Measurements from ENCODE around the gene CTNNA3. TPM values are rescaled to one million over a fixed set of nuclear protein-coding genes. Genes with fewer than 3 reads are reported as not detected.

CTNNA3 gene
- total and polyA plus RNA-seq, 2 of the 4 experiments (the other 2 are of a cell fraction), result 0.19 to 0.90 TPM

DNA sequence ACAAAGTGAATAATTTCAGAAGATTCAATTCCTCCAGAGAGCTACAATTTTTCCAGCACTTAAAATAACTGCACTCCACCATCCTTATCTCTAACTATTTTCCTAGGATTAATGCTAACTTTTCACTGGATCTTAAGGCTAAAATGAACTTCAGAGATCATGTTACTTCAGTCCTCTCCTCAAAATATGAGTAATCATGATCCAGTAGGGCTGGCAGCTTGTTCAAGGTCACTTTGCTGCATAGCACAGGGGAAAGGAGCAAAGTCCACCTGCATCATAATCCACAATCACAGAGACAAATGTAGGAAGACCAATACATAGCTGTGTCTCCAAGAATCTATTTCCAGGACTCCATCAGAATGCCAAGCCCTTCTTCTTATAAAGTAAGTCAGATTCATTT, 619.9 kb downstream of the CTNNA3 start:
- H3K4me2 ChIP-seq (ENCODE audit: low read depth, low read length), result no peak overlapping the region
- H2AFZ ChIP-seq (replicated peaks; ENCODE audit: low read length, poor library complexity), result no peak overlapping the region
- H3K14ac ChIP-seq (replicated peaks; ENCODE audit: low read depth, low read length), result no peak overlapping the region
- H2BK15ac ChIP-seq (ENCODE audit: low read depth, low read length), result no peak overlapping the region
- dilution Hi-C loops (cut with HindIII; ENCODE audit: low sequenced_read_pairs, unreplicated experiment), result no loop called here
- no peaks in the 10 kb centered on the region for H4K20me1 ChIP-seq (ENCODE audit: insufficient read depth, low read length)
- no peak overlapping the region for H2AK5ac ChIP-seq (ENCODE audit: low read depth, low read length)
- H3K4me1 ChIP-seq (ENCODE audit: control insufficient read depth, insufficient read depth, low read length), result no peaks in the 10 kb centered on the region
- H4K5ac ChIP-seq (ENCODE audit: low read depth, low read length), result no peak overlapping the region
- no TSS peak for BruUV-seq (replicated peaks)
- H2BK5ac ChIP-seq (ENCODE audit: low read depth, low read length, poor library complexity, severe bottlenecking), result no peak overlapping the region
- no peak overlapping the region for H3K56ac ChIP-seq (ENCODE audit: extremely low read depth, insufficient read depth, low read length)
- H4K91ac ChIP-seq (ENCODE audit: insufficient read depth, low read depth, low read length), result no peak overlapping the region
- ChIA-PET CTCF (no interaction called here), POLR2A (ENCODE audit: unreplicated experiment) (no interaction called here)
- H3K4ac ChIP-seq (ENCODE audit: low read depth, low read length), result no peak overlapping the region
- no peak overlapping the region for H3K4me3 ChIP-seq (ENCODE audit: insufficient read depth, low read depth, low read length)
- no peak overlapping the region for H4K8ac ChIP-seq (ENCODE audit: low read depth in 2 of 2, low read length in 2 of 2)
- ATAC-seq (ENCODE audit: low read depth), result no peak
- H3K27ac ChIP-seq (ENCODE audit: insufficient read depth, low read length), result no peak overlapping the region
- in situ Hi-C loops (cut with MboI; ENCODE audit: low sequenced_read_pairs), result no loop called here
- no peak overlapping the region for H3K23ac ChIP-seq (ENCODE audit: low read depth, low read length)
- TF ChIP-seq NFE2L2 (IDR thresholded peaks at IDR 0.05; ENCODE audit: low read depth, low read length) (no peak), FOS (IDR thresholded peaks at IDR 0.05; ENCODE audit: low read depth, low read length) (no peak), SMC3 (IDR thresholded peaks at IDR 0.05; ENCODE audit: low read depth, low read length) (no peak), CHD1 (IDR thresholded peaks at IDR 0.05; ENCODE audit: low read depth, low read length) (no peak)
- TF ChIP-seq, protein P1, sequence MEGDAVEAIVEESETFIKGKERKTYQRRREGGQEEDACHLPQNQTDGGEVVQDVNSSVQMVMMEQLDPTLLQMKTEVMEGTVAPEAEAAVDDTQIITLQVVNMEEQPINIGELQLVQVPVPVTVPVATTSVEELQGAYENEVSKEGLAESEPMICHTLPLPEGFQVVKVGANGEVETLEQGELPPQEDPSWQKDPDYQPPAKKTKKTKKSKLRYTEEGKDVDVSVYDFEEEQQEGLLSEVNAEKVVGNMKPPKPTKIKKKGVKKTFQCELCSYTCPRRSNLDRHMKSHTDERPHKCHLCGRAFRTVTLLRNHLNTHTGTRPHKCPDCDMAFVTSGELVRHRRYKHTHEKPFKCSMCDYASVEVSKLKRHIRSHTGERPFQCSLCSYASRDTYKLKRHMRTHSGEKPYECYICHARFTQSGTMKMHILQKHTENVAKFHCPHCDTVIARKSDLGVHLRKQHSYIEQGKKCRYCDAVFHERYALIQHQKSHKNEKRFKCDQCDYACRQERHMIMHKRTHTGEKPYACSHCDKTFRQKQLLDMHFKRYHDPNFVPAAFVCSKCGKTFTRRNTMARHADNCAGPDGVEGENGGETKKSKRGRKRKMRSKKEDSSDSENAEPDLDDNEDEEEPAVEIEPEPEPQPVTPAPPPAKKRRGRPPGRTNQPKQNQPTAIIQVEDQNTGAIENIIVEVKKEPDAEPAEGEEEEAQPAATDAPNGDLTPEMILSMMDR (conservative IDR thresholded peaks at IDR 0.05; ENCODE audit: low read depth, low read length), result no peak
- H2AK9ac ChIP-seq (replicated peaks; ENCODE audit: low read depth, low read length, poor library complexity), result no peak overlapping the region
- no peak overlapping the region for H3K9ac ChIP-seq (ENCODE audit: low read depth, low read length)
- H3K18ac ChIP-seq (ENCODE audit: low read depth, low read length), result no peak overlapping the region
- no peaks in the 10 kb centered on the region for H3K79me1 ChIP-seq (ENCODE audit: low read depth in 1 of 2, low read length in 2 of 2)
- intact Hi-C loops (cut with micrococcal nuclease), result no loop called here
- DNase-seq, result no peak
- no peaks in the 10 kb centered on the region for H3K9me3 ChIP-seq (ENCODE audit: control insufficient read depth, insufficient read depth, low read length)
- H2BK120ac ChIP-seq (ENCODE audit: low read depth, low read length), result no peak overlapping the region
- no peak overlapping the region for H2BK20ac ChIP-seq (ENCODE audit: low read depth, low read length)
- H3K27me3 ChIP-seq (ENCODE audit: control insufficient read depth, insufficient read depth, low read length), result no peaks in the 10 kb centered on the region
- H3K36me3 ChIP-seq (ENCODE audit: control insufficient read depth, insufficient read depth, low read length), result no peaks in the 10 kb centered on the region
- H3K9me1 ChIP-seq (ENCODE audit: insufficient read depth, low read length), result no peaks in the 10 kb centered on the region
